Heart left ventricle (tissue), 13 donors: ENCODE data around the gene KRTAP10-4.

Experiments used
- POLR2A ChIP-seq, 2 donors: fragments of 450-650 bp; IDR thresholded peaks; one replicate each; pipeline ENCODE4 v1.6.1; 2017; ENCODE audit warnings: antibody characterized with exemption in 2 of 2, mild to moderate bottlenecking in 2 of 2, moderate library complexity in 2 of 2
- TF ChIP-seq, protein P1 (sequence below), 12 donors: fragments of 200-600 bp; sonication (generic) in 4 of 12; IDR thresholded peaks; one replicate each; pipeline versions ENCODE4 v1.5.0 to v1.8.0; 2018 to 2022; ENCODE audit warnings: antibody characterized with exemption in 12 of 12, mild to moderate bottlenecking in 5 of 12
- donor health status: ischemic (EF 13 %, LVEDD 7.1; RV severe dilation, severe dysfunction).
- donor health status: DM: no; HTN: yes; CAD: no.
- donor health status: DM: no; HTN: no; CAD: no.
- donor health status: ischemic (EF 25% LVEDD 6.9; RV normal size, moderate dysfunction).
- donor health status: ischemic (EF 25% LVEDD 5.7; RV mildly dilated, moderate dysfunction).
- donor health status: ischemic (EF 35%, LVEDD 5.7; RV mildly dilated, moderate dysfunction).
- donor health status: nonischemic (EF 11% LVEDD 7.7; RV severe dilation, severe dysfunction).
- donor health status: DM: yes; HTN: yes; CAD: no.
- donor health status: PGD.
- donor health status: ischemic (EF 29% LVEDD 5.4; RV normal size, mild dysfunction).
- donor health status: nonischemic (EF 23%, LVEDD 6.1; RV moderate dilation, normal function).

DNA sequence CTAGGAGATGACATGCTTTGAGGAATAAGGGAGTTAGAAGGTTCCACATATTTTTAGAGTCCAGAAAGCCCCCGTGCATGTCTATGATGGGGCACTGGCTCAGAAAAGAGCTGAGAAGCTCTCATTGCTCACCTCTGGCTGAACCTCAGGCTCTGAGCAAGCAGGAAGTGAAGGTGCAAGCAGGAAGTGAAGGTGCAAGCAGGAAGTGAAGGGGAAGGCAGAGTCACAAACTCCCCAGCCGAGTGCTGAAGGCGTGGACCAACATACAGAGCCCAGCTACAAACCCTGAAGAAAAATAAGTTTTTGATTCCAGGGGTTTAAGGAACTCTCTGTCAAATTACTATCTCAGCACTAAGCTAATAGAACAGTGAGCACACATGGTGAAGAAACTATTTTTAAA is 45.4 kb downstream of the KRTAP10-4 start:
- TF ChIP-seq, protein P1, sequence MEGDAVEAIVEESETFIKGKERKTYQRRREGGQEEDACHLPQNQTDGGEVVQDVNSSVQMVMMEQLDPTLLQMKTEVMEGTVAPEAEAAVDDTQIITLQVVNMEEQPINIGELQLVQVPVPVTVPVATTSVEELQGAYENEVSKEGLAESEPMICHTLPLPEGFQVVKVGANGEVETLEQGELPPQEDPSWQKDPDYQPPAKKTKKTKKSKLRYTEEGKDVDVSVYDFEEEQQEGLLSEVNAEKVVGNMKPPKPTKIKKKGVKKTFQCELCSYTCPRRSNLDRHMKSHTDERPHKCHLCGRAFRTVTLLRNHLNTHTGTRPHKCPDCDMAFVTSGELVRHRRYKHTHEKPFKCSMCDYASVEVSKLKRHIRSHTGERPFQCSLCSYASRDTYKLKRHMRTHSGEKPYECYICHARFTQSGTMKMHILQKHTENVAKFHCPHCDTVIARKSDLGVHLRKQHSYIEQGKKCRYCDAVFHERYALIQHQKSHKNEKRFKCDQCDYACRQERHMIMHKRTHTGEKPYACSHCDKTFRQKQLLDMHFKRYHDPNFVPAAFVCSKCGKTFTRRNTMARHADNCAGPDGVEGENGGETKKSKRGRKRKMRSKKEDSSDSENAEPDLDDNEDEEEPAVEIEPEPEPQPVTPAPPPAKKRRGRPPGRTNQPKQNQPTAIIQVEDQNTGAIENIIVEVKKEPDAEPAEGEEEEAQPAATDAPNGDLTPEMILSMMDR (IDR thresholded peaks at IDR 0.05) = no peak
- TF ChIP-seq POLR2A (IDR thresholded peaks at IDR 0.05) = no peak
